Head of caudate nucleus (tissue), 42 donors: Measurements from ENCODE around the gene RAMP3.

Experiments used
- DNase-seq, 42 donors: peaks; one replicate each; pipeline versions ENCODE4 v3.0.0 to v3.0.0-alpha.2; 2020 to 2021; ENCODE audit warnings: mixed read lengths in 7 of 42
- intact Hi-C: fragments of 100-400 bp; cut with DNase I; formaldehyde crosslinking; loops from one replicate; pipeline ENCODE4 v1.15.0; 2022

RAMP3 gene

DNA sequence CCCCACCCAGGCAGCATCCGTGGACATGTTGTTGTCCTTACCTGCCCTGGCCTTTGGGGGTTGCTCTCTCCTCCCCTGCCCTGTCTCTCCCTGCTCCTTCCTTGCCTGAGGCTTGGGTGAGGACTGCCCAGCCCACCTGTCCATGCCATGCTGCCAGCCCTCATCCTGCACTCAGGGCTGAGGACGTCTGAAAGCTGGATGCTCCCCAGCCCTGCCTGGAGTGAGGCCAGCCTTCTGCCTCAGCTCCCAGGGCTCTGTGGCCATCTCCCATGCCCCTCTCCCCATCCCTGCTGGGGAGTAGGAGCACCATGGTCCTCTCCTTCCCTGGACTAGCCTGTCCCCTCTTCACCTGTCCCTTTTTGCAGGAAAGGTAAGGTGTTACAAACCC lies 68.4 kb downstream of the RAMP3 start:
- peak in 1 of 42 donors; percentile 18 for DNase-seq
- intact Hi-C loops: no loop called here

DNA sequence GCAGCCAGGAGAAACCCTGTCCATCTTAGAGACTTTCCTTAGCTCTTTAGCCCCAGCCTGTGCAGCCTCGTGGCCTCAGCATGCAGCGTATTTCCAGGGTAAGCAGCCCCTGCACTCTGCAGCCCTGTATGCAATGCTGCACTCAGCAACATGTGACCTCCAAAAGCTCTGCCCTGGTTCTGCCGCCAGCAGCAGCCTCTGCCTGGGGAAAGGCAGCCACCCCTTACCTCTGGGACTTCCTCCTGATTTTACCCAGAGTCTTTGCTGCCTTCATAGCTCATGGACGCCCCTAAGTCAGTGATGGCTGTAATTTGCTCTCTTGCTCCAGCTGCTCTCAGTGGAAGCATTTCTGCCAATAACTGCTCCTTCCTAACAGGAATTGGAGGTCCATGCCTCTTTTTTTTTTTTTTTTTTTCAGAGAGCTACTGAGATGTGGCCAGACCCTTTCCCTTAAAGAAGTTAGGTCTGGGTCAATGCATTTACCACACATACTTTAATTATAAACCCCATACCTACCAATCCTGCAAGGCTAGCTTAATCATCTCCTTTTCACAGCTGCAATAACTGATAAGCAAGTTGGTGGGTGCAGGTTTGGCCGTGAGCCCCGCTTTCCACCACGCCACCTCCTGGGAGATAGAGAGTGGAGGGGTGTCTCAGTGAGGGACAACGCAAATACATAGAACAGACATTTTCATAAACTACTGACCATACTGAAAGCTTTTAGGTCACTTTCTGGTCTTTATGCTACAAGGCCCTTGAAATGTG lies 71.7 kb downstream of the RAMP3 start:
- intact Hi-C loops: no loop called here
- no peak for DNase-seq

- intact Hi-C loops: no loop called here
- no peak for DNase-seq
These were observed 72.5 kb downstream of the RAMP3 start for GRCh38 chr7:45230083-45230482.

DNA sequence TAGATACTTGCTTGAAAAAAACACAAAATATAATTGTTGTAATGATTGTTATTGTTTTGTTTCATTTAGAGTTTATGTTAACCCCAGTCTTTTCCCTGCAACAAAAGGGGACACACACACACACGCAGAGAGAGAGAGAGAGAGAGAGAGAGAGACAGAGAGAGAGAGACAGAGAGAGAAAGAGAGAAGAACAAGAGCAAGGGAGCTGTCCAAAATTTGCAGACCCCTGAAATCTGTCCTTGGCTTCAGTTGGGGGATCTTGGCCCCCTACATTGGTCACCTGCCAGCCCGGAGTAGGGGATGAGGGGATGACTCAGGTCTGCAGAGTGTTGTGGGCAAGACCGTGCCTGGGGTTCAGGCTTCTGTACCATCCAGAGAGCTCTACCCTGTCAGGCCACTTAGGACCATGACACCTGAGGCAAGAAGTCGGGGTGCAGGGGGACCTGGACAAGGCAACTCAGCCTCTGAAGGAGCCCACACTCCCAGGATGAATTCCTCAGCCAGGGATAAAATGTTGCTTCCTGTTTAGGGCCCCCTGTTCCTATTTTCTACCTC lies 73.1 kb downstream of the RAMP3 start:
- no peak for DNase-seq
- intact Hi-C loops: no loop called here

DNA sequence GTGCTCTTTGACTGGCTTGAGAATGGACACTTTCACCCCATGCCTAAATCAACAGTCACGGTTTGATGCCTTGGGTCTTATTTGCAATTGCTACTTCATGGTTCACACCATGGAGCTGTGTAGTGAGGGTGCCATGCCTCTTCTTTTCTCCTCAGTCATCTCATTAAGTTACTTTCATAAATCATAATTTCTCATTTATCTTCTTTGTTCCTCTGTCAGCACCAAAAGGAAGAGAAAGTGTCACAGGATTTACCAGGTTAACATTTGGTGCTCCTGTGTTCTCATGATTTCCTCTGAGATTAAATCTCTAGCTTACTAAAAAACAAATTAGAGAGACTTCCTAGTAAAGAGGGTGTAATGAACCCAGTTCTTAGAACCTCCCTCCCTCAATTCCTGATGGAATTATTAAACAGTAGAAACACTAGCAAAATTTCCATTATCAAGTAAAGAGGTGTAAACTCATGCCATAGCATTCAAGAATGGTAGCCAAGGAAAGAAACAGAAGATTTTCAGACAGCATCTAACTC lies 75.7 kb downstream of the RAMP3 start:
- peak in 2 of 42 donors; percentile 2 to 5 for DNase-seq
- intact Hi-C loops: no loop called here
